ENCODE results near the gene CSTA.

DNA sequence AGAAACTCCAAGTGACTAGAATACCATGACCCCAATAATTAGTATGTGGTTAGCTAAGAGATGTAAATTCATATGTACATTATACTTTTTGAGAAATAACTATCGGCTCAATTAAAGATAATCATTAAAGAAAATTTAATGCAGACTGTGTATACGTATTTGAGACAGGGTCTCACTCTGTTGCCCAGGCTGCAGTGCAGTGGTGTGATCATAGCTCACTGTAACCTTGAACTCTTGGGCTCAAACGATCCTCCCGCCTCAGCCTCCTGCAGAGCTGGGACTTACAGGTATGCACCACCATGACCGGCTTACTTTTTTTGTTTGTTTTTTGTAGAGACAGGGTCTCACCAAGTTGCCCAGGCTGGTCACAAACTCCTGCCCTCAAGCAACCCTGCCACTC, 8.7 kb upstream of the CSTA start:
- TF ChIP-seq, protein P1, sequence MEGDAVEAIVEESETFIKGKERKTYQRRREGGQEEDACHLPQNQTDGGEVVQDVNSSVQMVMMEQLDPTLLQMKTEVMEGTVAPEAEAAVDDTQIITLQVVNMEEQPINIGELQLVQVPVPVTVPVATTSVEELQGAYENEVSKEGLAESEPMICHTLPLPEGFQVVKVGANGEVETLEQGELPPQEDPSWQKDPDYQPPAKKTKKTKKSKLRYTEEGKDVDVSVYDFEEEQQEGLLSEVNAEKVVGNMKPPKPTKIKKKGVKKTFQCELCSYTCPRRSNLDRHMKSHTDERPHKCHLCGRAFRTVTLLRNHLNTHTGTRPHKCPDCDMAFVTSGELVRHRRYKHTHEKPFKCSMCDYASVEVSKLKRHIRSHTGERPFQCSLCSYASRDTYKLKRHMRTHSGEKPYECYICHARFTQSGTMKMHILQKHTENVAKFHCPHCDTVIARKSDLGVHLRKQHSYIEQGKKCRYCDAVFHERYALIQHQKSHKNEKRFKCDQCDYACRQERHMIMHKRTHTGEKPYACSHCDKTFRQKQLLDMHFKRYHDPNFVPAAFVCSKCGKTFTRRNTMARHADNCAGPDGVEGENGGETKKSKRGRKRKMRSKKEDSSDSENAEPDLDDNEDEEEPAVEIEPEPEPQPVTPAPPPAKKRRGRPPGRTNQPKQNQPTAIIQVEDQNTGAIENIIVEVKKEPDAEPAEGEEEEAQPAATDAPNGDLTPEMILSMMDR (conservative IDR thresholded peaks at IDR 0.05; ENCODE audit: low read length) = no peak
- no peak for TF ChIP-seq EZH2phosphoT487 (IDR thresholded peaks at IDR 0.05; ENCODE audit: borderline replicate concordance, low read depth, low read length)

Data from OCI-LY7 (cell line).